ENCODE measurements around the gene FOXF2.

The FOXF2 gene

GRCh38 chr6:1386038-1386709, 3.2 kb upstream of the FOXF2 start:
- H3K36me3 ChIP-seq (ENCODE audit: control insufficient read depth, insufficient read depth, low read length): no peaks in the 10 kb centered on the region
- H3K4me3 ChIP-seq (replicated peaks; ENCODE audit: low read depth, low read length): no peak overlapping the region
- no peak for DNase-seq (ENCODE audit: extremely low read depth, insufficient read length)
- H3K27me3 ChIP-seq (replicated peaks; ENCODE audit: control insufficient read depth, insufficient read depth, low read length): peaks cover 1% of the 10 kb centered on the region
- TF ChIP-seq, protein P1, sequence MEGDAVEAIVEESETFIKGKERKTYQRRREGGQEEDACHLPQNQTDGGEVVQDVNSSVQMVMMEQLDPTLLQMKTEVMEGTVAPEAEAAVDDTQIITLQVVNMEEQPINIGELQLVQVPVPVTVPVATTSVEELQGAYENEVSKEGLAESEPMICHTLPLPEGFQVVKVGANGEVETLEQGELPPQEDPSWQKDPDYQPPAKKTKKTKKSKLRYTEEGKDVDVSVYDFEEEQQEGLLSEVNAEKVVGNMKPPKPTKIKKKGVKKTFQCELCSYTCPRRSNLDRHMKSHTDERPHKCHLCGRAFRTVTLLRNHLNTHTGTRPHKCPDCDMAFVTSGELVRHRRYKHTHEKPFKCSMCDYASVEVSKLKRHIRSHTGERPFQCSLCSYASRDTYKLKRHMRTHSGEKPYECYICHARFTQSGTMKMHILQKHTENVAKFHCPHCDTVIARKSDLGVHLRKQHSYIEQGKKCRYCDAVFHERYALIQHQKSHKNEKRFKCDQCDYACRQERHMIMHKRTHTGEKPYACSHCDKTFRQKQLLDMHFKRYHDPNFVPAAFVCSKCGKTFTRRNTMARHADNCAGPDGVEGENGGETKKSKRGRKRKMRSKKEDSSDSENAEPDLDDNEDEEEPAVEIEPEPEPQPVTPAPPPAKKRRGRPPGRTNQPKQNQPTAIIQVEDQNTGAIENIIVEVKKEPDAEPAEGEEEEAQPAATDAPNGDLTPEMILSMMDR (IDR thresholded peaks at IDR 0.05; ENCODE audit: insufficient read depth, low read length, poor library complexity, severe bottlenecking): no peak

DNA sequence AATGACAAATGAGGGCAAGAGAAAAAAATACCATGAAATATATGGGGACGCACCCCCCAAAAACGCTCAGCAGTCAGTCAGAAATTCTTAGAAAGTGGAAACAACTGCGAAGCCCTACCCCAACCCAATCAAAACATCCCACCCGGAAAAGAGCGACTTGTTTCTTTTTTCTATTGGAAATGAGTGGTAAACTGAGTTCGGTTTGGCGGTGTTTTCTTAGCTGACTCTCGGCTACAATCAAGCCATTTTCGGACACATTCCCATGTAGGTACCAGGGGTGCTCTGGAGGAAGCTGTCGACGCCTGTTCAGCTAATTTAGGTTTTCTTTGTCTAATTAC, 1.9 kb upstream of the FOXF2 start:
- H3K36me3 ChIP-seq (ENCODE audit: control insufficient read depth, insufficient read depth, low read length): no peaks in the 10 kb centered on the region
- peaks cover 3% of the 10 kb centered on the region for H3K27me3 ChIP-seq (replicated peaks; ENCODE audit: control insufficient read depth, insufficient read depth, low read length)
- DNase-seq (ENCODE audit: extremely low read depth, insufficient read length): no peak
- no peak overlapping the region for H3K4me3 ChIP-seq (replicated peaks; ENCODE audit: low read depth, low read length)
- TF ChIP-seq, protein P1 (IDR thresholded peaks at IDR 0.05; ENCODE audit: insufficient read depth, low read length, poor library complexity, severe bottlenecking): no peak

- H3K27me3 ChIP-seq (replicated peaks; ENCODE audit: control insufficient read depth, insufficient read depth, low read length): peaks cover 3% of the 10 kb centered on the region
- TF ChIP-seq, protein P1 (IDR thresholded peaks at IDR 0.05; ENCODE audit: insufficient read depth, low read length, poor library complexity, severe bottlenecking): no peak
- H3K4me3 ChIP-seq (replicated peaks; ENCODE audit: low read depth, low read length): no peak overlapping the region
- no peak for DNase-seq (ENCODE audit: extremely low read depth, insufficient read length)
- no peaks in the 10 kb centered on the region for H3K36me3 ChIP-seq (ENCODE audit: control insufficient read depth, insufficient read depth, low read length)
Measured at GRCh38 chr6:1387876-1388629, 1.3 kb upstream of the FOXF2 start.

- TF ChIP-seq, protein P1 (IDR thresholded peaks at IDR 0.05; ENCODE audit: insufficient read depth, low read length, poor library complexity, severe bottlenecking): no peak
- Histone ChIP-seq H3K4me3 (replicated peaks; ENCODE audit: low read depth, low read length) (no peak overlapping the region), H3K27me3 (replicated peaks; ENCODE audit: control insufficient read depth, insufficient read depth, low read length) (peaks cover 3% of the 10 kb centered on the region), H3K36me3 (ENCODE audit: control insufficient read depth, insufficient read depth, low read length) (no peaks in the 10 kb centered on the region)
- no peak for DNase-seq (ENCODE audit: extremely low read depth, insufficient read length)
Measured at GRCh38 chr6:1388630-1389368, 577 bp upstream of the FOXF2 start.

DNA sequence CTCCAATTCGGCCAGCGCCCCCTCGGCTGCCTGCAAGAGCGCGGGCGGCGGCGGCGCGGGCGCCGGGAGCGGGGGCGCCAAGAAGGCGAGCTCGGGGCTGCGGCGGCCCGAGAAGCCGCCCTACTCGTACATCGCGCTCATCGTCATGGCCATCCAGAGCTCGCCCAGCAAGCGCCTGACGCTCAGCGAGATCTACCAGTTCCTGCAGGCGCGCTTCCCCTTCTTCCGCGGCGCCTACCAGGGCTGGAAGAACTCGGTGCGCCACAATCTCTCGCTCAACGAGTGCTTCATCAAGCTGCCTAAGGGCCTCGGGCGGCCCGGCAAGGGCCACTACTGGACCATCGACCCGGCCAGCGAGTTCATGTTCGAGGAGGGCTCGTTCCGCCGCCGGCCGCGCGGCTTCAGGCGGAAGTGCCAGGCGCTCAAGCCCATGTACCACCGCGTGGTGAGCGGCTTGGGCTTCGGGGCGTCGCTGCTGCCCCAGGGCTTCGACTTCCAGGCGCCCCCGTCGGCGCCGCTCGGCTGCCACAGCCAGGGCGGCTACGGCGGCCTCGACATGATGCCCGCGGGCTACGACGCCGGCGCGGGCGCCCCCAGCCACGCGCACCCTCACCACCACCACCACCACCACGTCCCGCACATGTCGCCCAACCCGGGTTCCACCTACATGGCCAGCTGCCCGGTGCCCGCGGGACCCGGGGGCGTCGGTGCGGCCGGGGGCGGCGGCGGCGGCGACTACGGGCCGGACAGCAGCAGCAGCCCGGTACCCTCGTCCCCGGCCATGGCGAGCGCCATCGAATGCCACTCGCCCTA, 963 bp downstream of the FOXF2 start:
- peaks cover 3% of the 10 kb centered on the region for H3K27me3 ChIP-seq (replicated peaks; ENCODE audit: control insufficient read depth, insufficient read depth, low read length)

More for the DNA sequence above, 963 bp downstream of the FOXF2 start:
- TF ChIP-seq, protein P1 (IDR thresholded peaks at IDR 0.05; ENCODE audit: insufficient read depth, low read length, poor library complexity, severe bottlenecking): no peak
- Histone ChIP-seq H3K36me3 (ENCODE audit: control insufficient read depth, insufficient read depth, low read length) (no peaks in the 10 kb centered on the region), H3K4me3 (replicated peaks; ENCODE audit: low read depth, low read length) (no peak overlapping the region)
- no peak for DNase-seq (ENCODE audit: extremely low read depth, insufficient read length)

All from GM06990 (cell line).